Nephron progenitor cell (in vitro differentiated cells): ENCODE results near the gene TIFAB.
A peak's percentile ranks its signal among the peaks of the same experiment; 100 is the strongest.

ENCODE experiments used
- DNase-seq: peaks from one replicate; pipeline ENCODE4 v3.0.0; 2021
- H3K27ac Mint-ChIP-seq: 2 replicates; pipeline ENCODE4 v1.8.0; 2021; ENCODE audit warnings: mild to moderate bottlenecking, moderate library complexity, mixed read lengths
- H3K27me3 Mint-ChIP-seq: 2 replicates; pipeline ENCODE4 v1.8.0; 2021; ENCODE audit warnings: mild to moderate bottlenecking, low read depth, mixed read lengths; ENCODE audit not compliant: poor library complexity
- H3K36me3 Mint-ChIP-seq: 2 replicates; pipeline ENCODE4 v1.8.0; 2021; ENCODE audit warnings: low read depth, mixed read lengths
- H3K4me1 Mint-ChIP-seq: 2 replicates; pipeline ENCODE4 v1.8.0; 2021; ENCODE audit warnings: mixed read lengths
- H3K4me3 Mint-ChIP-seq: 2 replicates; pipeline ENCODE4 v1.8.0; 2021; ENCODE audit warnings: mild to moderate bottlenecking, moderate library complexity, mixed read lengths
- H3K9me3 Mint-ChIP-seq: 2 replicates; pipeline ENCODE4 v1.8.0; 2021; ENCODE audit warnings: mild to moderate bottlenecking, moderate library complexity, mixed read lengths
- TF ChIP-seq, protein P1 (sequence below): fragments of 200-600 bp; sonication (generic); IDR thresholded peaks from 2 replicates; pipeline ENCODE4 v1.5.0; 2021; ENCODE audit warnings: antibody characterized with exemption

TIFAB gene

GRCh38 chr5:135492319-135492626 is 40.1 kb upstream of the TIFAB start:
- Mint-ChIP-seq H3K4me1 (peaks cover 64% of the 10 kb centered on the region), H3K27ac (no peak overlapping the region), H3K27me3 (peaks cover 95% of the 10 kb centered on the region), H3K36me3 (no peaks in the 10 kb centered on the region), H3K9me3 (no peaks in the 10 kb centered on the region), H3K4me3 (no peak overlapping the region)
- TF ChIP-seq, protein P1, sequence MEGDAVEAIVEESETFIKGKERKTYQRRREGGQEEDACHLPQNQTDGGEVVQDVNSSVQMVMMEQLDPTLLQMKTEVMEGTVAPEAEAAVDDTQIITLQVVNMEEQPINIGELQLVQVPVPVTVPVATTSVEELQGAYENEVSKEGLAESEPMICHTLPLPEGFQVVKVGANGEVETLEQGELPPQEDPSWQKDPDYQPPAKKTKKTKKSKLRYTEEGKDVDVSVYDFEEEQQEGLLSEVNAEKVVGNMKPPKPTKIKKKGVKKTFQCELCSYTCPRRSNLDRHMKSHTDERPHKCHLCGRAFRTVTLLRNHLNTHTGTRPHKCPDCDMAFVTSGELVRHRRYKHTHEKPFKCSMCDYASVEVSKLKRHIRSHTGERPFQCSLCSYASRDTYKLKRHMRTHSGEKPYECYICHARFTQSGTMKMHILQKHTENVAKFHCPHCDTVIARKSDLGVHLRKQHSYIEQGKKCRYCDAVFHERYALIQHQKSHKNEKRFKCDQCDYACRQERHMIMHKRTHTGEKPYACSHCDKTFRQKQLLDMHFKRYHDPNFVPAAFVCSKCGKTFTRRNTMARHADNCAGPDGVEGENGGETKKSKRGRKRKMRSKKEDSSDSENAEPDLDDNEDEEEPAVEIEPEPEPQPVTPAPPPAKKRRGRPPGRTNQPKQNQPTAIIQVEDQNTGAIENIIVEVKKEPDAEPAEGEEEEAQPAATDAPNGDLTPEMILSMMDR, result no peak
- no peak for DNase-seq

DNA sequence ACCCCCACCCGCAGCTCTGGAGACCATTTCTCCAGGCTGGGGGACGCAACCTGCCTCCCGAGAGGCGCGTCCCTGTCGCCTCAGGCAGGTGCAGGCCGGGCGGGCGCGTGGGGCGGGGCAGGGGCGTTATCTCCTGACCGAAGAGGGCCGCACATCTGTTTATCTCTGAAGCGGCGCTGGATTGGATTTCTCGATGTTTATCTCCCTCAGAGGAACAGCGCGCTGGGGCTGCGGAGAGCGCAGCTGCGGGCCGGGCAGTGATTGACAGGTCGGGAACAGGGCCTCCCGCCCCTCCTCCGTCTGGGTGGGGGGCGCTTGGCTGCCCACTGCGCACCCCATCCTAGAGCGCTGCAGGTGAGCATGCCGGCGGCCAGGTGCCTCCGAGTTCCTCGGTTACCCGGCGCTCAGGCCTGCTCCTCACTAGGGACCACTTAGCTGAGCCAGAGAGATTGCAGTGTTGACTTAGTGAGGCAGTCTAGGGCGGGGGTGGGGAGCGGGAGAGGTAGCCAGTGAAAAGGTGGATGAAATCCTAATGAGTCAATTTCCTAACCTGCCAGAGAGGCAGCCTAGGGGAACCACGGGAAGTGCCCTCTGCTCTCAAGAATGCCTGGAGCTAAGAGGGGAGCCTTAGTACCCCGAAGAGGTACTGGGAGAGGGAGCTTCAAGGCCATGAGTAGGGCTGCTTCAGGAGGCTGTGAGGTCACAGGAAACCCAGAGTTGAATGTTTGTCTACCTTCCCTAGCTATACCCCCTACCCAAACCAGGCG is 39.6 kb upstream of the TIFAB start:
- no peaks in the 10 kb centered on the region for H3K36me3 Mint-ChIP-seq
- no peaks in the 10 kb centered on the region for H3K9me3 Mint-ChIP-seq
- peaks cover 95% of the 10 kb centered on the region for H3K27me3 Mint-ChIP-seq
- H3K4me3 Mint-ChIP-seq, result peak overlapping the region; percentile 83
- H3K27ac Mint-ChIP-seq, result no peak overlapping the region
- TF ChIP-seq, protein P1, result no peak
- peaks cover 62% of the 10 kb centered on the region for H3K4me1 Mint-ChIP-seq
- peak; percentile 44 for DNase-seq

GRCh38 chr5:135491038-135491551 is 38.9 kb upstream of the TIFAB start:
- H3K27ac Mint-ChIP-seq, result no peak overlapping the region
- H3K27me3 Mint-ChIP-seq, result peaks cover 100% of the 10 kb centered on the region

DNA sequence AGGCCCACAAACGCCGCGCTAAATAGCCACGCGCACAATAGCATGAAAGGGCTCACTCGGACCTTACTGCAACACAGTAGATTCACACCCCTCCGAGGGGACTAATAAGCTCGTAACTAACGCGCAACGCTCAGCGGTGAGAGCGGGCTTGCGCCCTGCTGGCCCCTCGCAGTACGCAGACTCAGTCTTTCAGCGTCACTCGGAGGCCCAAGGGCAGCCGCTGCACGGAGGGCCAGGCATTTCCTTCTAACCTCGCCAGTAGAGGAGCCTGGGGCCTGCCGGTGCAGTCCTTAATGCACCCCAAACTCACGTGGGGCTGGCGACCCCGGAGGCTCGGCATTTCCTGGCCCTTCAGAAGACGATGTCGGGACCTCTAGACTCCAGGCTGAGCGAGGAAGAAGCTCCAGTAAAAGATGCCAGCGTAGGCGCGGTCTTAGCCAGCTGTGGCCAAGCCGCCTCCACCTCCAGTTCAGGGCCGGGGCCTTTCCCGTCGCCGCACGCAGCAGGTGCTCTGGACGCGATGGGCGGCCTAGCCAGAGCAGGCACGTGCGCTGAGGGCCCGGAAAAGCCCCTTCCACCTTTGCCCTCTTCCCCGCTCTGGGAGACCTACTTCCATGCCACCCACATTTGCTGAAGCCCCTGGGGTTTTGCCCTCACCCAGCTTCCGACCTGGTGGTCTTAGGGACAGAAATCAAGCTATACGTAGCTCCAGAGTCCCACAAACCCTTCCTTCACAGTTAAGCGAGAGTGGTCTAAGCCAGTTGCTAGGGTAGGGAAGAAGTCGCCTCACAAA is 38.3 kb upstream of the TIFAB start:
- H3K4me3 Mint-ChIP-seq, result peak overlapping the region; percentile 83

More at GRCh38 chr5:135491038-135491551, 38.9 kb upstream of the TIFAB start:
- Mint-ChIP-seq H3K4me3 (peak overlapping the region; percentile 83), H3K36me3 (no peaks in the 10 kb centered on the region), H3K4me1 (peaks cover 62% of the 10 kb centered on the region), H3K9me3 (no peaks in the 10 kb centered on the region)
- DNase-seq, result no peak
- TF ChIP-seq, protein P1, result no peak

DNA sequence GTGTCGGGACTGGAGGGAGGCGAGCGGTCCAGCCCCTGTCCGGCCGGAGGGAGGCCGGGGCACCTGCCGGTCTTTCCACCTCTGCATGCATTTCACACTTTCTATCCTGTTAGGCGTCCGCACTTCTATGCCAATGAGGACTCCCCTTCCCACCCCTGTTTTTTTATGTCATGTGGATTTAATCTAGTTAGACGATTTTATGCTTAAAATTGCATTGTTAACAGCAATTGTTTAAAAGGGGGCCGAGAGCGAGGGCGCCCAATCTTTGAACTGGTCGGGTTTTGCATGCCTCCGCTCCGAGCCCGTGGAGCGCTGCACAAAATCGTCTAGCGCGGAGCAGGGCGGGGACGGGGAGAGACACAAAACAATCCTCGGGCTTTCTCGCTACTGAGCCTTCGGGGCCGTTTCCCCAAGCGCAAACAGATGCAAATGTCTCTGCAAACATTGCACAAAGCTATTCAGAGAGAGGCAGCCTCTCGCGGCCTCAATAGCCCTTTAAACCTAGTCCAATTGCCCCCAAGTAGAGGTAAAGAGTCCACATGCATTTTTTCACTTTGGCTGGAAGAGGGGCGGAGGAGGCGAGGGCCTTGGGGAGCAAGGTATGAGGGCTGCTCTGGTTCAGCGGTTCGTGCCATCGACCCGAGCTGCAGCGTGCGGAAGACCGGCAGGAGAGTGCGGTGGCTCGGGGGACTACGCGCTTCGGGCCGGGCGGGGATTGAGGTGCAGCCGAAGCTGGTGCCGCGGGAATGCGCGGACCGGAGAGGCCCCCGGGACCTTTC is 37.5 kb upstream of the TIFAB start:
- TF ChIP-seq, protein P1, result no peak
- DNase-seq, result peak; percentile 52
- H3K4me1 Mint-ChIP-seq, result peaks cover 58% of the 10 kb centered on the region
- H3K9me3 Mint-ChIP-seq, result no peaks in the 10 kb centered on the region
- H3K36me3 Mint-ChIP-seq, result no peaks in the 10 kb centered on the region
- peak overlapping the region; percentile 83 for H3K4me3 Mint-ChIP-seq
- peaks cover 97% of the 10 kb centered on the region for H3K27me3 Mint-ChIP-seq
- no peak overlapping the region for H3K27ac Mint-ChIP-seq

More for the DNA sequence above, 38.3 kb upstream of the TIFAB start:
- Mint-ChIP-seq H3K36me3 (no peaks in the 10 kb centered on the region), H3K27ac (no peak overlapping the region), H3K4me1 (peaks cover 59% of the 10 kb centered on the region), H3K9me3 (no peaks in the 10 kb centered on the region), H3K27me3 (peaks cover 100% of the 10 kb centered on the region)
- TF ChIP-seq, protein P1, result no peak
- DNase-seq, result peak; percentile 51
